Activated naive CD4-positive, alpha-beta T cell treated with anti-CD3 and anti-CD28 coated beads for 36 hours (primary cell): ENCODE measurements around the gene RALA. TPM values are rescaled to one million over a fixed set of nuclear protein-coding genes. Genes with fewer than 3 reads are reported as not detected.
A peak's percentile ranks its signal among the peaks of the same experiment; 100 is the strongest.

ENCODE experiments used
- CTCF ChIA-PET: fragments of 350-600 bp; sonication (Branson Sonifier 250); formaldehyde crosslinking; loops from one replicate; lab custom pipeline; 2021; ENCODE audit warnings: antibody characterized with exemption; lab: Charles Lee
- DNase-seq: peaks from one replicate; pipeline ENCODE4 v3.0.0-alpha.2; 2020
- H3K27ac Mint-ChIP-seq: one replicate; pipeline ENCODE4 v1.8.0; 2021; ENCODE audit warnings: mild to moderate bottlenecking, mixed read lengths
- H3K27me3 Mint-ChIP-seq: one replicate; pipeline ENCODE4 v1.8.0; 2021; ENCODE audit warnings: low read depth, mixed read lengths
- H3K36me3 Mint-ChIP-seq: one replicate; pipeline ENCODE4 v1.8.0; 2021; ENCODE audit warnings: low read depth, mixed read lengths
- H3K4me1 Mint-ChIP-seq: one replicate; pipeline ENCODE4 v1.8.0; 2021; ENCODE audit warnings: low read depth, mixed read lengths
- H3K4me3 Mint-ChIP-seq: one replicate; pipeline ENCODE4 v1.8.0; 2021; ENCODE audit warnings: mild to moderate bottlenecking, moderate library complexity, mixed read lengths
- H3K9me3 Mint-ChIP-seq: one replicate; pipeline ENCODE4 v1.8.0; 2021; ENCODE audit warnings: mixed read lengths
- intact Hi-C: fragments of 100-400 bp; cut with micrococcal nuclease; formaldehyde crosslinking; loops from one replicate; pipeline ENCODE4 v1.15.1; 2023
- total RNA-seq, 2 experiments: library from RNA; stranded (reverse); gene quantifications; one replicate each; pipeline ENCODE4 v1.2.3, GENCODE V29; 2021

The RALA gene
- total RNA-seq, 2 experiments from 2014 or later: 30.3 to 35.6 TPM

- intact Hi-C loops: no loop called here
- H3K4me1 Mint-ChIP-seq: peaks cover 2% of the 10 kb centered on the region
- peaks cover 3% of the 10 kb centered on the region for H3K27me3 Mint-ChIP-seq
- no peak overlapping the region for H3K4me3 Mint-ChIP-seq
- no peaks in the 10 kb centered on the region for H3K36me3 Mint-ChIP-seq
- H3K9me3 Mint-ChIP-seq: no peaks in the 10 kb centered on the region
- CTCF ChIA-PET: interaction anchor here (1.8 kb wide), 1 partner anchor 35 kb away, joined by 6 read pairs; no protein-coding TSS in a partner anchor
- no peak for DNase-seq
- H3K27ac Mint-ChIP-seq: no peak overlapping the region
These were observed 7.9 kb upstream of the RALA start for GRCh38 chr7:39615350-39615975.

GRCh38 chr7:39616138-39616537, 7.2 kb upstream of the RALA start:
- Mint-ChIP-seq H3K9me3 (no peaks in the 10 kb centered on the region), H3K27me3 (no peaks in the 10 kb centered on the region), H3K27ac (no peak overlapping the region), H3K4me3 (no peak overlapping the region), H3K4me1 (no peaks in the 10 kb centered on the region), H3K36me3 (no peaks in the 10 kb centered on the region)
- no peak for DNase-seq
- intact Hi-C loops: no loop called here
- CTCF ChIA-PET: interaction anchor here (0.5 to 1.8 kb wide), 2 partner anchors 35 to 123 kb away, joined by 3 to 6 read pairs; no protein-coding TSS in a partner anchor

GRCh38 chr7:39617005-39617404, 6.4 kb upstream of the RALA start:
- no peak for DNase-seq
- Mint-ChIP-seq H3K27me3 (no peaks in the 10 kb centered on the region), H3K4me3 (no peak overlapping the region), H3K36me3 (no peaks in the 10 kb centered on the region), H3K9me3 (no peaks in the 10 kb centered on the region), H3K4me1 (peaks cover 3% of the 10 kb centered on the region), H3K27ac (no peak overlapping the region)
- CTCF ChIA-PET: interaction anchor here (1.0 to 1.3 kb wide), 2 partner anchors 19 to 125 kb away, joined by 3 read pairs; no protein-coding TSS in a partner anchor
- intact Hi-C loops: no loop called here

GRCh38 chr7:39618868-39619267, 4.5 kb upstream of the RALA start:
- intact Hi-C loops: no loop called here
- DNase-seq: no peak
- CTCF ChIA-PET: no interaction called here

GRCh38 chr7:39620486-39620885, 2.9 kb upstream of the RALA start:
- Mint-ChIP-seq H3K36me3 (peaks cover 5% of the 10 kb centered on the region), H3K4me1 (peaks cover 22% of the 10 kb centered on the region), H3K4me3 (no peak overlapping the region), H3K9me3 (no peaks in the 10 kb centered on the region), H3K27me3 (no peaks in the 10 kb centered on the region), H3K27ac (no peak overlapping the region)
- CTCF ChIA-PET: interaction anchor here (0.7 to 5.4 kb wide), 3 partner anchors 12 to 40 kb away, joined by 3 to 55 read pairs (median 4); no protein-coding TSS in a partner anchor
- intact Hi-C loops: loop anchor here (5.0 kb wide), 1 partner anchor 713 kb away; the partner anchor contains the start of gene VPS41
- no peak for DNase-seq

More at GRCh38 chr7:39618868-39619267, 4.5 kb upstream of the RALA start:
- H3K27ac Mint-ChIP-seq: no peak overlapping the region
- no peaks in the 10 kb centered on the region for H3K9me3 Mint-ChIP-seq
- peaks cover 10% of the 10 kb centered on the region for H3K4me1 Mint-ChIP-seq
- no peaks in the 10 kb centered on the region for H3K27me3 Mint-ChIP-seq
- no peaks in the 10 kb centered on the region for H3K36me3 Mint-ChIP-seq
- H3K4me3 Mint-ChIP-seq: no peak overlapping the region

GRCh38 chr7:39621261-39621660, 2.1 kb upstream of the RALA start:
- Mint-ChIP-seq H3K4me1 (peaks cover 29% of the 10 kb centered on the region), H3K4me3 (no peak overlapping the region), H3K9me3 (no peaks in the 10 kb centered on the region), H3K27ac (no peak overlapping the region), H3K36me3 (peaks cover 5% of the 10 kb centered on the region), H3K27me3 (no peaks in the 10 kb centered on the region)
- CTCF ChIA-PET: interaction anchor here (0.7 to 5.4 kb wide), 3 partner anchors 11 to 41 kb away, joined by 3 to 55 read pairs (median 4); no protein-coding TSS in a partner anchor
- intact Hi-C loops: loop anchor here (5.0 kb wide), 1 partner anchor 714 kb away; the partner anchor contains the start of gene VPS41
- DNase-seq: no peak

- no peaks in the 10 kb centered on the region for H3K9me3 Mint-ChIP-seq
- CTCF ChIA-PET: interaction anchor here (5.4 kb wide), 1 partner anchor 42 kb away, joined by 55 read pairs; no protein-coding TSS in a partner anchor
- no peak for DNase-seq
- H3K36me3 Mint-ChIP-seq: peaks cover 5% of the 10 kb centered on the region
- peak overlapping the region; percentile 97 for H3K4me3 Mint-ChIP-seq
- no peaks in the 10 kb centered on the region for H3K27me3 Mint-ChIP-seq
- peaks cover 34% of the 10 kb centered on the region for H3K4me1 Mint-ChIP-seq
- peak overlapping the region; percentile 55 for H3K27ac Mint-ChIP-seq
- intact Hi-C loops: loop anchor here (5.0 kb wide), 1 partner anchor 715 kb away; the partner anchor contains the start of gene VPS41
These were observed 1.5 kb upstream of the RALA start for GRCh38 chr7:39621784-39622411.

- H3K9me3 Mint-ChIP-seq: no peaks in the 10 kb centered on the region
- no peaks in the 10 kb centered on the region for H3K27me3 Mint-ChIP-seq
- DNase-seq: no peak
- H3K36me3 Mint-ChIP-seq: peaks cover 5% of the 10 kb centered on the region
- peak overlapping the region; percentile 97 for H3K4me3 Mint-ChIP-seq
- intact Hi-C loops: loop anchor here (1.0 to 5.0 kb wide), 7 partner anchors 13 to 715 kb away; partner anchors contain the start of genes MPLKIP, VPS41 and YAE1
- peak overlapping the region; percentile 88 for H3K27ac Mint-ChIP-seq
- CTCF ChIA-PET: interaction anchor here (0.7 to 5.4 kb wide), 3 partner anchors 14 to 42 kb away, joined by 3 to 55 read pairs (median 3); no protein-coding TSS in a partner anchor
- peaks cover 38% of the 10 kb centered on the region for H3K4me1 Mint-ChIP-seq
These were observed 763 bp upstream of the RALA start for GRCh38 chr7:39622609-39623008.

- Mint-ChIP-seq H3K4me1 (peaks cover 46% of the 10 kb centered on the region), H3K9me3 (no peaks in the 10 kb centered on the region), H3K36me3 (peaks cover 6% of the 10 kb centered on the region), H3K4me3 (peak overlapping the region; percentile 97), H3K27ac (peak overlapping the region; percentile 95), H3K27me3 (no peaks in the 10 kb centered on the region)
- CTCF ChIA-PET: interaction anchor here (0.7 to 5.4 kb wide), 5 partner anchors 15 to 122 kb away, joined by 3 to 55 read pairs (median 5); no protein-coding TSS in a partner anchor
- intact Hi-C loops: loop anchor here (1.0 to 5.0 kb wide), 10 partner anchors 9 to 717 kb away; partner anchors contain the start of genes MPLKIP, VPS41 and YAE1
- DNase-seq: peak; percentile 43
These were observed 515 bp downstream of the RALA start for GRCh38 chr7:39623732-39624441.

GRCh38 chr7:39624442-39624807, 1.1 kb downstream of the RALA start:
- H3K4me1 Mint-ChIP-seq: peaks cover 47% of the 10 kb centered on the region
- CTCF ChIA-PET: interaction anchor here (0.8 to 5.4 kb wide), 4 partner anchors 16 to 121 kb away, joined by 3 to 55 read pairs (median 8); no protein-coding TSS in a partner anchor
- H3K9me3 Mint-ChIP-seq: no peaks in the 10 kb centered on the region
- intact Hi-C loops: loop anchor here (1.0 to 5.0 kb wide), 4 partner anchors 9 to 717 kb away; partner anchors contain the start of gene VPS41
- H3K36me3 Mint-ChIP-seq: peaks cover 7% of the 10 kb centered on the region
- peak; percentile 51 for DNase-seq
- H3K4me3 Mint-ChIP-seq: peak overlapping the region; percentile 97
- no peaks in the 10 kb centered on the region for H3K27me3 Mint-ChIP-seq
- H3K27ac Mint-ChIP-seq: peak overlapping the region; percentile 95

GRCh38 chr7:39624935-39625694, 1.7 kb downstream of the RALA start:
- no peak overlapping the region for H3K27ac Mint-ChIP-seq
- H3K27me3 Mint-ChIP-seq: no peaks in the 10 kb centered on the region
- CTCF ChIA-PET: interaction anchor here (0.8 to 5.4 kb wide), 4 partner anchors 16 to 120 kb away, joined by 3 to 55 read pairs (median 8); no protein-coding TSS in a partner anchor
- no peak for DNase-seq
- H3K36me3 Mint-ChIP-seq: peaks cover 10% of the 10 kb centered on the region
- peak overlapping the region; percentile 97 for H3K4me3 Mint-ChIP-seq
- intact Hi-C loops: loop anchor here (1.0 to 5.0 kb wide), 5 partner anchors 8 to 718 kb away; partner anchors contain the start of gene VPS41
- H3K4me1 Mint-ChIP-seq: peaks cover 48% of the 10 kb centered on the region
- no peaks in the 10 kb centered on the region for H3K9me3 Mint-ChIP-seq
